Spleen (tissue), 13 donors: ENCODE measurements around the gene YTHDF2. TPM values are rescaled to one million over a fixed set of nuclear protein-coding genes. Genes with fewer than 3 reads are reported as not detected.
A peak's percentile ranks its signal among the peaks of the same experiment; 100 is the strongest.
"Not testable (repeated sequence)": the region's sequence is repeated elsewhere in the genome, so short reads cannot be mapped to it uniquely, and the experiment has no call there.

Source experiments
- DNase-seq: peaks from one replicate; pipeline ENCODE4 v3.0.0-alpha.2; 2020
- H3K27ac ChIP-seq, 8 donors: fragments of 200-600 bp; sonication (generic) in 7 of 8; 1 replicate in 4 of 8; 2 replicates in 4 of 8; pipeline versions ENCODE4 v1.5.0 to v1.8.0; 2016 to 2021; ENCODE audit warnings: inconsistent platforms in 4 of 8, mild to moderate bottlenecking in 4 of 8, moderate library complexity in 1 of 8
- H3K27me3 ChIP-seq, 7 donors: fragments of 200-600 bp; sonication (generic) in 6 of 7; replicated peaks in 1 of 7; 1 replicate in 4 of 7; 2 replicates in 3 of 7; pipeline versions ENCODE4 v1.5.0 to v1.8.0; 2016 to 2021; ENCODE audit warnings: inconsistent platforms in 3 of 7, mild to moderate bottlenecking in 1 of 7
- H3K36me3 ChIP-seq, 6 donors: fragments of 200-600 bp; sonication (generic) in 5 of 6; 1 replicate in 4 of 6; 2 replicates in 2 of 6; pipeline versions ENCODE4 v1.5.0 to v1.8.0; 2016 to 2021; ENCODE audit warnings: inconsistent platforms in 2 of 6
- H3K4me1 ChIP-seq, 6 donors: fragments of 200-600 bp; sonication (generic) in 5 of 6; 1 replicate in 3 of 6; 2 replicates in 3 of 6; pipeline versions ENCODE4 v1.5.0 to v1.8.0; 2016 to 2021; ENCODE audit warnings: inconsistent platforms in 3 of 6
- H3K4me3 ChIP-seq, 8 donors: fragments of 200-600 bp; sonication (generic) in 7 of 8; 1 replicate in 4 of 8; 2 replicates in 4 of 8; pipeline versions ENCODE4 v1.5.0 to v1.8.0; 2016 to 2021; ENCODE audit warnings: inconsistent platforms in 4 of 8, mild to moderate bottlenecking in 4 of 8, moderate library complexity in 2 of 8
- H3K9me3 ChIP-seq, 8 donors: fragments of 200-600 bp; sonication (generic) in 7 of 8; 1 replicate in 4 of 8; 2 replicates in 4 of 8; pipeline versions ENCODE4 v1.5.0 to v1.8.0; 2016 to 2021; ENCODE audit warnings: inconsistent platforms in 4 of 8
- POLR2A ChIP-seq, 3 donors: fragments of 450-650 bp; IDR thresholded peaks; one replicate each; pipeline ENCODE4 v1.5.1; 2017; ENCODE audit warnings: antibody characterized with exemption in 3 of 3, mild to moderate bottlenecking in 1 of 3
- POLR2AphosphoS5 ChIP-seq, 3 donors: sonication (generic); formaldehyde crosslinking; IDR thresholded peaks; one replicate each; pipeline ENCODE4 v1.5.1; 2017; ENCODE audit warnings: antibody characterized with exemption in 3 of 3
- WGBS, 5 donors: extraction: QIAGEN DNeasy Blood & Tissue Kit in 3 of 5; methylation state at CpG; one replicate each; pipeline versions ENCODE4 v1.1.5 to v1.1.7; 2013 to 2018; 5-methylcytosine and 5-hydroxymethylcytosine counted together
- intact Hi-C: fragments of 100-400 bp; cut with DNase I; formaldehyde crosslinking; loops from one replicate; pipeline ENCODE4 v1.15.0; 2023; ENCODE audit warnings: low total_unique reads
- long read RNA-seq, 2 donors: transcript quantifications; one replicate each; lab custom pipeline, GENCODE V29; 2026
- polyA plus RNA-seq, 3 donors: library from polyadenylated mRNA; stranded (reverse); fragments of 200-250 nt; gene quantifications; one replicate each; pipeline ENCODE4 v1.2.1, GENCODE V29; 2013
- total RNA-seq, 7 donors: library from RNA; depleted of rRNA in 3 of 7; stranded (reverse); fragments of >200 nt in 3 of 7; fragmentation: NEBNext Ultra II Directional in 4 of 7; extraction: Animal tissue kit (Norgen Biotek cat#: 25700) in 4 of 7; gene quantifications; one replicate each; pipeline versions ENCODE4 v1.1.0 to v1.2.1, GENCODE V29; 2016 to 2021
- TF ChIP-seq, protein P1 (sequence below), 11 experiments: fragments of 200-600 bp in 7 of 11; fragments of 450-650 bp in 4 of 11; sonication (generic) in 4 of 11; IDR thresholded peaks in 8 of 11; conservative IDR thresholded peaks in 3 of 11; 1 replicate in 7 of 11; 2 replicates in 4 of 11; pipeline versions ENCODE4 v1.4.0 to v1.8.0; 2016 to 2021; ENCODE audit warnings: antibody characterized with exemption in 11 of 11, inconsistent platforms in 4 of 11, mild to moderate bottlenecking in 1 of 11
- donor health status: healthy with polysubstance abuse.
- donor health status: DM: no; HTN: no; CAD: no; lungs with moderate emphysema.
- donor health status: DM: no; HTN: no; CAD: no.
- donor health status: Bipolar disorder and iron deficiency.
- donor health status: healthy.
- donor health status: DM: no; HTN: no; CAD: no.
- donor health status: DM: yes; HTN: yes; CAD: no.

YTHDF2 gene
- total RNA-seq (10 to 100 TPM; 52.7 to 67.5 (median 58.0) TPM), polyA plus RNA-seq (10 to 100 TPM; 31.4 to 40.1 (median 31.6) TPM)
- long read RNA-seq, donor 1, transcript YTHDF2-201 (5 exons, 2,925 nt) = major isoform, 18 of 45 reads
- long read RNA-seq, donor 1, partial matches to known transcripts = 24 of 45 reads
- long read RNA-seq, donor 1, other reads (novel, unspliced or antisense) = 0 of 45 reads
- long read RNA-seq, donor 2, transcript YTHDF2-201 (5 exons, 2,925 nt) = major isoform, 15 of 36 reads
- long read RNA-seq, donor 2, partial matches to known transcripts = 20 of 36 reads
- long read RNA-seq, donor 2, other reads (novel, unspliced or antisense) = 0 of 36 reads

GRCh38 chr1:28736450-28737306 lies at the start of gene YTHDF2:
YTHDF2 (plus strand) TSS chr1:28736940; CDS start chr1:28737121, 181 bp downstream.
- Histone ChIP-seq H3K27ac (peak within 1 kb of the TSS; percentile 91 to 97 (median 96)), H3K36me3 (peaks cover 0 to 37% (median 29%) of the 10 kb centered on the region in 6 donors), H3K4me3 (peak within 1 kb of the TSS; percentile 82 to 99 (median 88)), H3K27me3 (no peaks in the 10 kb centered on the region), H3K4me1 (peaks cover 35 to 55% (median 51%) of the 10 kb centered on the region in 6 donors), H3K9me3 (no peaks in the 10 kb centered on the region)
- TF ChIP-seq POLR2A (IDR thresholded peaks at IDR 0.05) (peak in 2 of 3 donors; percentile 34 to 96), POLR2AphosphoS5 (IDR thresholded peaks at IDR 0.05) (peak; percentile 96 to 98 (median 98))
- TF ChIP-seq, protein P1, sequence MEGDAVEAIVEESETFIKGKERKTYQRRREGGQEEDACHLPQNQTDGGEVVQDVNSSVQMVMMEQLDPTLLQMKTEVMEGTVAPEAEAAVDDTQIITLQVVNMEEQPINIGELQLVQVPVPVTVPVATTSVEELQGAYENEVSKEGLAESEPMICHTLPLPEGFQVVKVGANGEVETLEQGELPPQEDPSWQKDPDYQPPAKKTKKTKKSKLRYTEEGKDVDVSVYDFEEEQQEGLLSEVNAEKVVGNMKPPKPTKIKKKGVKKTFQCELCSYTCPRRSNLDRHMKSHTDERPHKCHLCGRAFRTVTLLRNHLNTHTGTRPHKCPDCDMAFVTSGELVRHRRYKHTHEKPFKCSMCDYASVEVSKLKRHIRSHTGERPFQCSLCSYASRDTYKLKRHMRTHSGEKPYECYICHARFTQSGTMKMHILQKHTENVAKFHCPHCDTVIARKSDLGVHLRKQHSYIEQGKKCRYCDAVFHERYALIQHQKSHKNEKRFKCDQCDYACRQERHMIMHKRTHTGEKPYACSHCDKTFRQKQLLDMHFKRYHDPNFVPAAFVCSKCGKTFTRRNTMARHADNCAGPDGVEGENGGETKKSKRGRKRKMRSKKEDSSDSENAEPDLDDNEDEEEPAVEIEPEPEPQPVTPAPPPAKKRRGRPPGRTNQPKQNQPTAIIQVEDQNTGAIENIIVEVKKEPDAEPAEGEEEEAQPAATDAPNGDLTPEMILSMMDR (IDR thresholded peaks at IDR 0.05 in 8 of 11, conservative IDR thresholded peaks at IDR 0.05 in 3 of 11) = peak; percentile 80 to 99 (median 97)
- DNase-seq = peak; percentile 100
- intact Hi-C loops = loop anchor here (2.0 kb wide), 1 partner anchor 94 kb away; the partner anchor contains the start of gene TAF12
- WGBS, 5 donors = 0 to 1% (median 0%) methylated on average over 22 to 92 of the region's 92 CpGs

GRCh38 chr1:28691627-28692026 lies 45.1 kb upstream of the YTHDF2 start:
- H3K27me3 ChIP-seq, intact Hi-C loops, DNase-seq, H3K4me3 ChIP-seq, H3K27ac ChIP-seq, H3K9me3 ChIP-seq, H3K4me1 ChIP-seq: not testable (repeated sequence)
- 88 to 100% (median 92%) methylated on average over 1 of the region's 1 CpG for WGBS, 5 donors
- peaks cover 0 to 95% (median 61%) of the 10 kb centered on the region in 6 donors for H3K36me3 ChIP-seq

DNA sequence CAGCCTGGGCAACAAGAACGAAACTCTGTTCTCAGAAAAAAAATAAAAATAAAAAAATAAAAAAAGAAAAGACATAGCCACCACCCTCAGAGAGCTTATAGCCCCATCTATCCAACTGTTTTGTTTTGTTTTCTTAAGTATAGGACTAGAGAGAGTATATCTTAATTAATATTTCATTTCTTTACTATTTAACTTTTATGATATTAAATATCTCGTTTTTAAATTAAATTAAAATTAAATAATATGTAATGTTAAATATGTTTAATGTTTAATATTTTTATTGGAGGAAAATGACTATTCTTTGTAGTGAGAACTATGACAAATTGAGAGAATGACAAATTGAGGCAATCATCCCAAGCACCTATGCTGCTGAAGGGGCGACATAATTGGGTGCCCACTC lies 33.1 kb upstream of the YTHDF2 start:
- DNase-seq = no peak
- H3K4me3 ChIP-seq = no peak overlapping the region
- no peak overlapping the region for H3K27ac ChIP-seq
- H3K9me3 ChIP-seq = no peaks in the 10 kb centered on the region
- WGBS, 5 donors = 92 to 97% (median 94%) methylated on average over 3 of the region's 3 CpGs
- TF ChIP-seq, protein P1 (IDR thresholded peaks at IDR 0.05 in 8 of 11, conservative IDR thresholded peaks at IDR 0.05 in 3 of 11) = no peak
- no peak for TF ChIP-seq POLR2A (IDR thresholded peaks at IDR 0.05)
- TF ChIP-seq POLR2AphosphoS5 (IDR thresholded peaks at IDR 0.05) = no peak
- peaks cover 0 to 100% (median 86%) of the 10 kb centered on the region in 6 donors for H3K36me3 ChIP-seq
- H3K4me1 ChIP-seq = no peaks in the 10 kb centered on the region
- H3K27me3 ChIP-seq = no peaks in the 10 kb centered on the region
- intact Hi-C loops = no loop called here

DNA sequence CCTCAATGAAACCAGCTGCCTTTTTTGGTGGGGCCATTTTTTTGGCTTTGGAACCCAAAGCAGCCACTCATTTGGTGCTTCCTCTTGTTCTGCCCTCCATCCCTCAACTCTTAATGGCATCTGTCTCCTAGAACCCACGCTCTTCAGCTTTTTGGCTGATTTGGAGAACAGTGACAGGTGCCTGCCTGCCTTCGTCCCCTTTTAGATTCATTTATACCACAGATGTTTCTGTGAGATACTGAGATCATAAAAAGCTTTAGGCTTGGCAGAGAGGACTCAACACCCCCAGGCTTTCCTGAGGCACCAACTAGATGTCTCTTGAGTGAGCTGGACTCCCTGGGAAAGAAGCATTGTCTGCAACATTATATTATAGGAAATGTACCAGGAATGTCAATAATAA lies 20.4 kb upstream of the YTHDF2 start:
- DNase-seq = no peak
- Histone ChIP-seq H3K4me3 (no peak overlapping the region), H3K27me3 (no peaks in the 10 kb centered on the region), H3K27ac (no peak overlapping the region), H3K9me3 (no peaks in the 10 kb centered on the region), H3K36me3 (peaks cover 0 to 64% (median 39%) of the 10 kb centered on the region in 6 donors), H3K4me1 (no peaks in the 10 kb centered on the region)
- WGBS, 5 donors = 90 to 97% (median 94%) methylated on average over 2 of the region's 2 CpGs
- intact Hi-C loops = no loop called here
- TF ChIP-seq POLR2A (IDR thresholded peaks at IDR 0.05) (no peak), POLR2AphosphoS5 (IDR thresholded peaks at IDR 0.05) (no peak)
- TF ChIP-seq, protein P1 (IDR thresholded peaks at IDR 0.05 in 8 of 11, conservative IDR thresholded peaks at IDR 0.05 in 3 of 11) = no peak
